Measurements from ENCODE around the gene DTNBP1. TPM values are rescaled to one million over a fixed set of nuclear protein-coding genes. Genes with fewer than 3 reads are reported as not detected.

DTNBP1 gene
- total and polyA plus RNA-seq, 4 donors = 26.2 to 37.1 (median 27.6) TPM

DNA sequence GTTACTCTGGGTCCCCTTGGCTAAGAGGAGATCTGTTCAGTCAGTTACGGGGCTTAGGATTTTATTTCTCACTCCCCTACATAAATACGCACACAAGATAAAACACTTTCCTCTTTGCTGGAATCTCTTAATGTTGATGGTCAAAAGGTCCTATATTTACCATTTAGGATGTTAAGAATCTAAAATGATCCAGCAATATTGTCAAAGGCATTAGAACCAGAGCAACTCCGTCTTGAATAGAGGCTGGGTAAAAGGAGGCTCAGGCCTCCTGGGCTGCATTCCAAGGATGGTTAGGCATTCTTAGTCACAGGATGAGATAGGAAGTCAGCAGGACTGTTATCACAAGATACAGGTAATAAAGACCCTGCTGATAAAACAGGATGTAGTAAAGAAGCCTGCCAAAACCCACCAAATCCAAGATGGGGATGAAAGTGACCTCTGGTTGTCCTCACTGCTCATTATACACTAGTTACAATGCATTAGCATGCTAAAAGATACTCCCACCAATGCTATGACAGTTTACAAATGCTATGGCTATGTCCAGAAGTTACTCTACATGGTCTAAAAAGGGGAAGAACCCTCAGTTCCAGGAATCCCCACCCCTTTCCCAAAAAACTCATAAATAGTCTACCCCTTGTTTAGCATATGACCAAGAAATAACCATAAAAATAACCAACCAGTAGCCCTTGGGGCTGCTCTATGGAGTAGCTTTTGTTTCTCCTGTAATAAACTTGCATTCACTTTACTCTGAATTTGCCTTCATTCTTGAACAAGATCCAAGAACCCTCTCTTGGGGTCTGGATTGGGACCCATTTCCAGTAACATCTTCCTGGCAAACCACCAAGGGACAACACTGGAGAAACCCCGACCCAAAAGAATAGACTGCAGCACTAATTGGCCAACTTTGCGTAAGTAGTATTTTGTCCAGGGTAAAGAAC lies 107.5 kb downstream of the DTNBP1 start:
- Histone ChIP-seq H3K4me3 (ENCODE audit: low read length in 2 of 2) (no peak overlapping the region), H3K4me1 (ENCODE audit: control insufficient read depth in 1 of 2, insufficient read depth in 2 of 2, low read length in 2 of 2) (peaks cover 0 to 4% of the 10 kb centered on the region in 2 donors), H3K27me3 (ENCODE audit: control insufficient read depth in 1 of 2, insufficient read depth in 2 of 2, low read length in 1 of 2) (no peaks in the 10 kb centered on the region), H3K9me3 (ENCODE audit: control insufficient read depth, low read length) (no peaks in the 10 kb centered on the region), H3K27ac (ENCODE audit: low read depth in 1 of 2, low read length in 2 of 2) (no peak overlapping the region), H3K36me3 (ENCODE audit: control insufficient read depth in 1 of 2, insufficient read depth in 2 of 2, low read length in 1 of 2) (no peaks in the 10 kb centered on the region)
- ATAC-seq (ENCODE audit: low FRiP score) (no peak), DNase-seq (no peak)
- intact Hi-C loops (cut with DNase I) = no loop called here
- WGBS, 2 donors = 96 to 99% methylated on average over 5 of the region's 5 CpGs

GRCh38 chr6:15554728-15555100 lies 108.1 kb downstream of the DTNBP1 start:
- Histone ChIP-seq H3K9me3 (ENCODE audit: control insufficient read depth, low read length) (no peaks in the 10 kb centered on the region), H3K4me3 (ENCODE audit: low read length in 2 of 2) (no peak overlapping the region), H3K27ac (ENCODE audit: low read depth in 1 of 2, low read length in 2 of 2) (no peak overlapping the region), H3K4me1 (ENCODE audit: control insufficient read depth in 1 of 2, insufficient read depth in 2 of 2, low read length in 2 of 2) (peaks cover 0 to 4% of the 10 kb centered on the region in 2 donors), H3K27me3 (ENCODE audit: control insufficient read depth in 1 of 2, insufficient read depth in 2 of 2, low read length in 1 of 2) (no peaks in the 10 kb centered on the region), H3K36me3 (ENCODE audit: control insufficient read depth in 1 of 2, insufficient read depth in 2 of 2, low read length in 1 of 2) (no peaks in the 10 kb centered on the region)
- intact Hi-C loops (cut with DNase I) = no loop called here
- 97 to 99% methylated on average over 6 of the region's 6 CpGs for WGBS, 2 donors
- ATAC-seq (ENCODE audit: low FRiP score) = no peak
- no peak for DNase-seq

GRCh38 chr6:15553736-15554294 lies 109.0 kb downstream of the DTNBP1 start:
- intact Hi-C loops (cut with DNase I) = no loop called here
- 97 to 98% methylated on average over 4 of the region's 4 CpGs for WGBS, 2 donors
- H3K27ac ChIP-seq (ENCODE audit: low read depth in 1 of 2, low read length in 2 of 2) = no peak overlapping the region
- ATAC-seq (ENCODE audit: low FRiP score) (no peak), DNase-seq (no peak)
- no peak overlapping the region for H3K4me3 ChIP-seq (ENCODE audit: low read length in 2 of 2)
- no peaks in the 10 kb centered on the region for H3K4me1 ChIP-seq (ENCODE audit: control insufficient read depth in 1 of 2, insufficient read depth in 2 of 2, low read length in 2 of 2)
- H3K36me3 ChIP-seq (ENCODE audit: control insufficient read depth in 1 of 2, insufficient read depth in 2 of 2, low read length in 1 of 2) = no peaks in the 10 kb centered on the region
- H3K9me3 ChIP-seq (ENCODE audit: control insufficient read depth, low read length) = no peaks in the 10 kb centered on the region
- H3K27me3 ChIP-seq (ENCODE audit: control insufficient read depth in 1 of 2, insufficient read depth in 2 of 2, low read length in 1 of 2) = no peaks in the 10 kb centered on the region

DNA sequence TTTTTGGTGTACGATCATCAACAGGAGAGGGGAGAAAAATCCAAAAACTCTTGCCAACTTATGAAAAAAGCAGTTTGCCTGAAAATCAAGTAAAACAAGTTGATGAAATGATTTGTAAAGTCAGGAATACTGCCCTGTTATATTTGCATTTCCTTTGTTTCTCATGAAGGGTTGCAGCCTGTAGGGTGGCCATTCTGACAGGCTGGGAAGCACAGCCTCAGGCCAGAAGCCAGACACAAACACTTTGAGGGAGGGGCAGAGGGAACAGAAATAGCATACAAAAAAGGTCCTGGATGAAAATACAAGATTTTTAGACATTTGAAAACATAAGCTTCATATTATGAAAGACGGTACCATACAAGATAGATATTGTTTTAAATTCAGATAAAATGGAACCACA lies 109.8 kb downstream of the DTNBP1 start:
- H3K27ac ChIP-seq (ENCODE audit: low read depth in 1 of 2, low read length in 2 of 2) = no peak overlapping the region
- no peaks in the 10 kb centered on the region for H3K27me3 ChIP-seq (ENCODE audit: control insufficient read depth in 1 of 2, insufficient read depth in 2 of 2, low read length in 1 of 2)
- H3K4me3 ChIP-seq (ENCODE audit: low read length in 2 of 2) = no peak overlapping the region
- H3K4me1 ChIP-seq (ENCODE audit: control insufficient read depth in 1 of 2, insufficient read depth in 2 of 2, low read length in 2 of 2) = no peaks in the 10 kb centered on the region
- ATAC-seq (ENCODE audit: low FRiP score) (no peak), DNase-seq (no peak)
- intact Hi-C loops (cut with DNase I) = no loop called here
- 66 to 75% methylated on average over 2 of the region's 2 CpGs for WGBS, 2 donors
- no peaks in the 10 kb centered on the region for H3K36me3 ChIP-seq (ENCODE audit: control insufficient read depth in 1 of 2, insufficient read depth in 2 of 2, low read length in 1 of 2)
- no peaks in the 10 kb centered on the region for H3K9me3 ChIP-seq (ENCODE audit: control insufficient read depth, low read length)

DNA sequence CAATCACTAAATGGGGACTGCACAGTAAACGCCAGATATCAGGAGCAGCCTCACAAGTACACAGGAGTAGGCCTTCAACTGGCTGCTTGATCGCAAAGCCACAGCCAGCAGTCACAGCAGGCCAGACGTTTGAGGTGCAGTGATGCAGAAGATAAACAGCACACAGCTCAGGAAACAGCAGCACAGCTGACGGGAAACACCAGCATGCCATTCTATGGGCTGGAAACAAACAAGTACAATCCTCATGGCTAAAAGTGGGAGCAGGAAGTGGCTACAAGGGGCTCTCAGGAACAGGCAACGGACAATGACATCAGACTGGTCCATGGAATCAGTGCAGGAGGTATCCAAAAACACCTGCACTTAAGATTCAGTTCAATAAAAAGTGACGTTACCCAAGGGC lies 111.0 kb downstream of the DTNBP1 start:
- DNase-seq = no peak
- 70 to 73% methylated on average over 6 of the region's 6 CpGs for WGBS, 2 donors
- no peak for ATAC-seq (ENCODE audit: low FRiP score)
- Histone ChIP-seq H3K27ac (ENCODE audit: low read depth in 1 of 2, low read length in 2 of 2) (no peak overlapping the region), H3K27me3 (ENCODE audit: control insufficient read depth in 1 of 2, insufficient read depth in 2 of 2, low read length in 1 of 2) (no peaks in the 10 kb centered on the region), H3K4me3 (ENCODE audit: low read length in 2 of 2) (no peak overlapping the region), H3K9me3 (ENCODE audit: control insufficient read depth, low read length) (no peaks in the 10 kb centered on the region), H3K4me1 (ENCODE audit: control insufficient read depth in 1 of 2, insufficient read depth in 2 of 2, low read length in 2 of 2) (no peaks in the 10 kb centered on the region), H3K36me3 (ENCODE audit: control insufficient read depth in 1 of 2, insufficient read depth in 2 of 2, low read length in 1 of 2) (no peaks in the 10 kb centered on the region)
- intact Hi-C loops (cut with DNase I) = no loop called here

DNA sequence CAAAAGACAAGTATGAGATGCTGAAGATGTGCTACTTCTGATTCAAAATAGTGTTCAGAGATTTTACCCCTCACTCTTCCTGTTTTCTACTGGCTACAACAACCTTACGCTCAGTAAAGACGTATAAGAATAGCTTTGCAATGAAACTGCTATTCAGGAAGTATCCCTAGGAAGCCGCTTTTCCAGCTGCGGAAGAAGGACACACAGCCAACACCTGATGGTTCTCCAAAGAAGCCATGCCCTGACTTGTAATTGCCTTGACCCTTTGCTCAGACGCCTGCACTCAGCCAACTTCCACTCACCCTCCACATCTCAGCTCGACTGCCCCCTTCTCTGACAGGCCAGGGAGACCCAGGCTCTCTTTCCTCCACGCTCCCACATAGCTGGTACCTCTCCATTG lies 111.6 kb downstream of the DTNBP1 start:
- Histone ChIP-seq H3K36me3 (ENCODE audit: control insufficient read depth in 1 of 2, insufficient read depth in 2 of 2, low read length in 1 of 2) (no peaks in the 10 kb centered on the region), H3K4me3 (ENCODE audit: low read length in 2 of 2) (no peak overlapping the region), H3K9me3 (ENCODE audit: control insufficient read depth, low read length) (no peaks in the 10 kb centered on the region), H3K27ac (ENCODE audit: low read depth in 1 of 2, low read length in 2 of 2) (no peak overlapping the region), H3K27me3 (ENCODE audit: control insufficient read depth in 1 of 2, insufficient read depth in 2 of 2, low read length in 1 of 2) (no peaks in the 10 kb centered on the region), H3K4me1 (ENCODE audit: control insufficient read depth in 1 of 2, insufficient read depth in 2 of 2, low read length in 2 of 2) (no peaks in the 10 kb centered on the region)
- ATAC-seq (ENCODE audit: low FRiP score) (no peak), DNase-seq (no peak)
- intact Hi-C loops (cut with DNase I) = no loop called here
- 96 to 97% methylated on average over 7 of the region's 7 CpGs for WGBS, 2 donors

- ATAC-seq (ENCODE audit: low FRiP score) (no peak), DNase-seq (no peak)
- intact Hi-C loops (cut with DNase I) = no loop called here
- no peaks in the 10 kb centered on the region for H3K36me3 ChIP-seq (ENCODE audit: control insufficient read depth in 1 of 2, insufficient read depth in 2 of 2, low read length in 1 of 2)
- 91 to 95% methylated on average over 2 of the region's 2 CpGs for WGBS, 2 donors
- H3K4me3 ChIP-seq (ENCODE audit: low read length in 2 of 2) = no peak overlapping the region
- H3K9me3 ChIP-seq (ENCODE audit: control insufficient read depth, low read length) = no peaks in the 10 kb centered on the region
- no peak overlapping the region for H3K27ac ChIP-seq (ENCODE audit: low read depth in 1 of 2, low read length in 2 of 2)
- no peaks in the 10 kb centered on the region for H3K4me1 ChIP-seq (ENCODE audit: control insufficient read depth in 1 of 2, insufficient read depth in 2 of 2, low read length in 2 of 2)
- H3K27me3 ChIP-seq (ENCODE audit: control insufficient read depth in 1 of 2, insufficient read depth in 2 of 2, low read length in 1 of 2) = no peaks in the 10 kb centered on the region
Measured at GRCh38 chr6:15550546-15551123, 112.2 kb downstream of the DTNBP1 start.

GRCh38 chr6:15549371-15549770 lies 113.5 kb downstream of the DTNBP1 start:
- WGBS, 2 donors = 90 to 93% methylated on average over 14 of the region's 14 CpGs
- intact Hi-C loops (cut with DNase I) = no loop called here
- H3K27me3 ChIP-seq (ENCODE audit: control insufficient read depth in 1 of 2, insufficient read depth in 2 of 2, low read length in 1 of 2) = no peaks in the 10 kb centered on the region
- no peak for DNase-seq
- no peaks in the 10 kb centered on the region for H3K36me3 ChIP-seq (ENCODE audit: control insufficient read depth in 1 of 2, insufficient read depth in 2 of 2, low read length in 1 of 2)
- H3K9me3 ChIP-seq (ENCODE audit: control insufficient read depth, low read length) = no peaks in the 10 kb centered on the region
- H3K27ac ChIP-seq (ENCODE audit: low read depth in 1 of 2, low read length in 2 of 2) = no peak overlapping the region
- ATAC-seq (ENCODE audit: low FRiP score) = no peak
- H3K4me3 ChIP-seq (ENCODE audit: low read length in 2 of 2) = no peak overlapping the region
- peaks cover 0 to 3% of the 10 kb centered on the region in 2 donors for H3K4me1 ChIP-seq (ENCODE audit: control insufficient read depth in 1 of 2, insufficient read depth in 2 of 2, low read length in 2 of 2)

DNA sequence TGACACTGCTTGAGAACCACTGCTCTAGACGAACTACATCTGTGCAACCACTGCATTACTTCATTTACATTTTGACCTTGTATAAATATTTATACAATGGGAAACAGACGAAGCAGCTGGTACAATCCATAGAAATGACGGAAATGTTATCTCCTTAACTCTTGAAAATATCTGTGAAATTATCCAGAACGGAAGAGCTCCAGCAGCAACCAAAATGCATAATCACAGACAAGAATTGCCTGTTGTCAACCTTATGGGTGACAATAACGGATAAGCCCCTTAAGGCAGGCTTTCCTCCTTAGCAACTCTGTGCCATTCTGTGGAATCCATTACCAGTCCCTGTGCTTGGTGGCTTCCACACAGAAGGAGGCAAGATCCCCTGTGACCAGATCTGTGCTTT lies 115.4 kb downstream of the DTNBP1 start:
- WGBS, 2 donors = 91 to 93% methylated on average over 5 of the region's 5 CpGs
- no peak for ATAC-seq (ENCODE audit: low FRiP score)
- no peak overlapping the region for H3K27ac ChIP-seq (ENCODE audit: low read depth in 1 of 2, low read length in 2 of 2)

More for the DNA sequence above, 115.4 kb downstream of the DTNBP1 start:
- no peak overlapping the region for H3K4me3 ChIP-seq (ENCODE audit: low read length in 2 of 2)
- DNase-seq = no peak
- intact Hi-C loops (cut with DNase I) = no loop called here
- H3K4me1 ChIP-seq (ENCODE audit: control insufficient read depth in 1 of 2, insufficient read depth in 2 of 2, low read length in 2 of 2) = peaks cover 0 to 5% of the 10 kb centered on the region in 2 donors
- H3K9me3 ChIP-seq (ENCODE audit: control insufficient read depth, low read length) = no peaks in the 10 kb centered on the region
- no peaks in the 10 kb centered on the region for H3K27me3 ChIP-seq (ENCODE audit: control insufficient read depth in 1 of 2, insufficient read depth in 2 of 2, low read length in 1 of 2)
- no peaks in the 10 kb centered on the region for H3K36me3 ChIP-seq (ENCODE audit: control insufficient read depth in 1 of 2, insufficient read depth in 2 of 2, low read length in 1 of 2)
